Thoracic aorta (tissue), 2 donors: ENCODE measurements around the gene FN3K. TPM values are rescaled to one million over a fixed set of nuclear protein-coding genes. Genes with fewer than 3 reads are reported as not detected.

Source experiments
- ATAC-seq: fragments of 150-250 bp; one replicate; pipeline ENCODE4 v1.8.0; 2017; ENCODE audit warnings: low read depth; ENCODE audit not compliant: insufficient number of reproducible peaks, low FRiP score
- DNase-seq: peaks from one replicate; pipeline ENCODE4 v3.0.0-alpha.2; 2020; ENCODE audit warnings: low spot score
- H3K27ac ChIP-seq, 2 donors: fragments of 200-600 bp; sonication (generic); 1 replicate in 1 of 2; 2 replicates in 1 of 2; pipeline ENCODE4 v1.5.1; 2016; ENCODE audit warnings: mild to moderate bottlenecking in 2 of 2, moderate library complexity in 2 of 2
- H3K27me3 ChIP-seq: fragments of 200-600 bp; sonication (generic); replicated peaks from 2 replicates; pipeline ENCODE4 v1.6.0; 2016; ENCODE audit warnings: mild to moderate bottlenecking; ENCODE audit not compliant: insufficient read depth
- H3K36me3 ChIP-seq: fragments of 200-600 bp; sonication (generic); one replicate; pipeline ENCODE4 v1.5.1; 2016
- H3K4me1 ChIP-seq, 2 donors: fragments of 200-600 bp; sonication (generic); 1 replicate in 1 of 2; 2 replicates in 1 of 2; pipeline versions ENCODE4 v1.5.1 to v1.6.0; 2016; ENCODE audit warnings: low read depth in 2 of 2, mild to moderate bottlenecking in 1 of 2; ENCODE audit not compliant: control insufficient read depth in 1 of 2
- H3K4me3 ChIP-seq: fragments of 200-600 bp; sonication (generic); 2 replicates; pipeline ENCODE4 v1.5.1; 2016; ENCODE audit warnings: mild to moderate bottlenecking
- H3K9me3 ChIP-seq: fragments of 200-600 bp; sonication (generic); 2 replicates; pipeline ENCODE4 v1.5.1; 2016
- CTCF ChIP-seq: fragments of 200-600 bp; sonication (generic); IDR thresholded peaks from one replicate; pipeline ENCODE4 v1.5.1; 2019; ENCODE audit warnings: antibody characterized with exemption
- total RNA-seq, 2 donors: library from RNA; depleted of rRNA; stranded (reverse); fragments of >200 nt; gene quantifications; one replicate each; pipeline versions ENCODE4 v1.1.0 to v1.2.3, GENCODE V29; 2016

Gene FN3K
- total RNA-seq, 2 donors from 2014 or later, result 8.3 to 10.4 TPM

- Histone ChIP-seq H3K9me3 (no peaks in the 10 kb centered on the region), H3K4me3 (no peak overlapping the region), H3K27ac (no peak overlapping the region), H3K4me1 (no peaks in the 10 kb centered on the region), H3K27me3 (no peaks in the 10 kb centered on the region), H3K36me3 (peaks cover 17% of the 10 kb centered on the region)
- DNase-seq (no peak), ATAC-seq (no peak)
- no peak for TF ChIP-seq CTCF
Measured at GRCh38 chr17:82779541-82779940, 44.1 kb downstream of the FN3K start.

- ATAC-seq (no peak), DNase-seq (no peak)
- H3K4me3 ChIP-seq, result no peak overlapping the region
- H3K9me3 ChIP-seq, result no peaks in the 10 kb centered on the region
- peaks cover 17% of the 10 kb centered on the region for H3K36me3 ChIP-seq
- no peak overlapping the region for H3K27ac ChIP-seq
- no peak for TF ChIP-seq CTCF
- H3K27me3 ChIP-seq, result no peaks in the 10 kb centered on the region
- H3K4me1 ChIP-seq, result no peaks in the 10 kb centered on the region
Measured at GRCh38 chr17:82780195-82780594, 44.8 kb downstream of the FN3K start.

GRCh38 chr17:82780971-82781893 is 45.8 kb downstream of the FN3K start:
- TF ChIP-seq CTCF, result no peak
- no peak overlapping the region for H3K4me3 ChIP-seq
- H3K9me3 ChIP-seq, result no peaks in the 10 kb centered on the region
- DNase-seq (no peak), ATAC-seq (peak; percentile 22)
- no peaks in the 10 kb centered on the region for H3K27me3 ChIP-seq
- H3K4me1 ChIP-seq, result no peaks in the 10 kb centered on the region
- H3K36me3 ChIP-seq, result peaks cover 17% of the 10 kb centered on the region
- H3K27ac ChIP-seq, result no peak overlapping the region

GRCh38 chr17:82781894-82782274 is 46.5 kb downstream of the FN3K start:
- Histone ChIP-seq H3K4me3 (no peak overlapping the region), H3K36me3 (peaks cover 17% of the 10 kb centered on the region), H3K27me3 (no peaks in the 10 kb centered on the region), H3K27ac (no peak overlapping the region), H3K9me3 (no peaks in the 10 kb centered on the region), H3K4me1 (no peaks in the 10 kb centered on the region)
- peak; percentile 32 for DNase-seq
- ATAC-seq, result no peak
- peak; percentile 93 for TF ChIP-seq CTCF

GRCh38 chr17:82782657-82783207 is 47.3 kb downstream of the FN3K start:
- Histone ChIP-seq H3K4me1 (no peaks in the 10 kb centered on the region), H3K27ac (no peak overlapping the region), H3K27me3 (no peaks in the 10 kb centered on the region), H3K9me3 (no peaks in the 10 kb centered on the region), H3K4me3 (no peak overlapping the region), H3K36me3 (peaks cover 17% of the 10 kb centered on the region)
- TF ChIP-seq CTCF, result no peak
- ATAC-seq, result no peak
- DNase-seq, result no peak
